Embryonic facial prominence (tissue), 1 donor: Measurements from ENCODE around the gene CENPP.

Experiments
- DNase-seq: peaks from one replicate; pipeline ENCODE4 v3.0.0-alpha.2; 2016; ENCODE audit errors: extremely low spot score

The CENPP gene

DNA sequence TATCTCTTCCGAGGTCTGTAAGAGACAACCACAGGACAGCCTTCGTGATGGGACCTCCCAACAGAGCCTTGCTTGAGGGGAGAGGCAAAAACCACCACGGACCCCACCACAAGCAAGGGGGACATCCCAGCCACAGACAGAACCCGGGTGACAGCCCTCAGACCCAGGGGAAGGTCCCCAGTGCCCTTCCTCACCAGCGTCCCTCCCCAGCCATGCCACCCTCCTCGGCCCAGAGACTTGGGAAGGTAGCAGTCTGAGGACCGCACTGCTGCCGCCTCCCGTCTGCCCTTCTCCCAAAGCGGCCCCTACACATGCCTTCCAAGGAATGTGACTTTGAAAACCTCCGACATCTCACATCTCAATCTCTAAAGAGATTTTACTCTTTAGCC is 330.8 kb downstream of the CENPP start:
- no peak for DNase-seq

DNA sequence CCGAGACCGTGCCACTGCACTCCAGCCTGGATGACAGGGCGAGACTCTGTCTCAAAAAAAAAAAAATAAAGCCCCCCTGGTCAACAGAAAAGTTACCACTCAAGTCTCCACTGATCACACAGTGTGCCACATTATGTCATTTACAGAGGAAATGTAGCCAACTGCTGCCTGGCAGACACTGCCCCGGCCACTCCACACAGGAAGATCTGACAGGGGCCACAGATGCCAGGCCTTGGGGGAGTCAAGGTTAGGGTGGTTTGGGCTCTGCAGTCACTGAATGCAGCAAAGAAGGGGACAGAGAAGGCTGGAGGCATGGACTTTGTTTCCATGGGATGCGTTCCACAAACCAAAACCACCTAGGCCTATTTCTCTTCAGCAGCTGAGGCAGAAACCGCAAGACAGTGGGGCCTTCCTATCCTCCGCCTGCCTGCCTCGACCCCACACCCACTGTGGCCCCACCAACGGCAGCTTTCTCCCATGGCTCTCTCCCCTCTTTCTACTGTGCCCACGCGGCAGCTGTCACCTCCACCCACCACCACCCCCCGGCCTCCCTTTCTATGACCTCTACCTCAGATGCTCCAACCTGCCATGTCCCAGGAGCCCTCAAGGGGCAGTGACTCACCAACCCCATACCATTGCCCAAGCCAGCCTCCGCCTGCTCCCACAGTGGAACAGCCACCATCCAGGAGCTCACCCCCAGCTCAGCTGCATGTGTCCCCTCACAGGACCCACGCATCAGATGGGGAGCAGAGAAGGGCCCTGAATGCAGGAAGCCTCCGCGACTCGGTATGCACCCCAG is 331.7 kb downstream of the CENPP start:
- DNase-seq = no peak

DNA sequence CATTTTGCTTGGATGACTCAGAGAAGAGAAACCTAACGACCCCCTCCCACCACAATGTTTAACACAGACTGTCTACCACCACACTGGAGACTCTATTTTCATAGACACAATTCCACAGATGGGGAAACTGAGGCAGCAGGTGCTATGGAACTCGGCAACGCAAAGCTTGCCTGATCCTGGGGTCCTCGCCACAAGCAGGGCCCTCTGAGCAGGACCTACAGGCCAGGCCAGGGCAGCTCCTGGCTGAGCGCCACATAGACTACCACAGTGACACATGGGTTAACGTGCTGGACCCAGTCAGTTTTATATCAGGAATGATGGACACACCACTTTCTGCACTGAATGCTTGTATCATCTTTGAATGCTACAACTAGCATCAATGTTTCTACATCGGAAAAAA is 332.4 kb downstream of the CENPP start:
- no peak for DNase-seq

DNA sequence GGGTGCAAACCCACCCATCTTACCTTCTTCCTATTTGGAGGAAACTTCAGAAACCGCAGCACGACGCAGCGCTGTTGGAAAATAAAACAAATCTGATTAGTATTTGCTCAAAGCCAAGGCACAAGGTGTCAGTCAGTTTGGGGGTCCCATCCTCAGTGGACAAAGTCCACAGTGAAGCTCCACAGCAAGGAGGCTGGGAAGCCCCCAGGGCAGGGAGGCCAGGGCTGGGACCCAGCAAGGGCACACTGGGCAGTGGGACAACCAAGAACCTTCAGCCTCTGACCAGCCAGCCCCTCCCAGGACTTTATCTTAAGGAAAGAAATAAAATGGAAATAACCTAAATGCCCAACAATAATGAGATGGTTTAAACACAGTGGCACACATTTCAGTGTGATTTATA is 332.9 kb downstream of the CENPP start:
- DNase-seq = no peak

DNA sequence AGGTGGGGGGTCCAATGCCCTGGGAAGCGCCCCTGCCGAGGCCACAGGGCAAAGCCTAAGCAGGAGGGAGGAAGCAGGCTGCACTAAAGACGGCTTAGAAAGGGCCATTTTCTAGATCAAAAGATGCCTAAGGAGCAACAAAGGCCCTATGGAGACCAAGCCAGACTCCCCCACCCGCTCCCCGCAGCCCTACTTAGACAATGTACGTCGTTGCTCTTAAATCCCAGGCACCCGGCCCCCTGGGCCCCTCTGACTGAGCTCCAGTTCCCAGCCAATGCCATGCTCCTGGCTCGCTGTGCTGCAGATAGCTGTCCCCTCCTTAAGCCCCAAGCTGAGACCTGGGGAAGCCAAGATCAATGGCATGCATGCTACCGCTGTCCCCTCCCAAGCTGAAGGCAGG is 333.8 kb downstream of the CENPP start:
- no peak for DNase-seq

DNA sequence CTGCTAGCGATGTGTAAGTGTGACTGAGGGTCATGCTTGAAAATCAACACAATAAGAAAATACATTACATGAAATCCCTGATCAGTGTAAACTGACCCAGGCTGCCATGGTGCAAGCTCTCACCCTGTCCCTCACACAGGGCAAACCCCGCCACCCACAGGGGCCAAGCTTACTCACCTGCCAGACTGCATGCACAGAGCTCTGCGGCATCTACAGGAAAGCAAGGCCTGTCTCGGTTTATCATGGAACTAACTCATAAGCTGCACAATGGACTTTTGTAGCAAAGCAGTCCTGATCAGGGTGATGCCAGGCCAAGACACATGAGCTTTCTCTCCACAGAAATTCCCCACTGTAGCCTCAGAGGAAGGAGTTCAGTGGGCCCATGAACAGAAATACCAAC is 334.5 kb downstream of the CENPP start:
- DNase-seq = no peak

DNA sequence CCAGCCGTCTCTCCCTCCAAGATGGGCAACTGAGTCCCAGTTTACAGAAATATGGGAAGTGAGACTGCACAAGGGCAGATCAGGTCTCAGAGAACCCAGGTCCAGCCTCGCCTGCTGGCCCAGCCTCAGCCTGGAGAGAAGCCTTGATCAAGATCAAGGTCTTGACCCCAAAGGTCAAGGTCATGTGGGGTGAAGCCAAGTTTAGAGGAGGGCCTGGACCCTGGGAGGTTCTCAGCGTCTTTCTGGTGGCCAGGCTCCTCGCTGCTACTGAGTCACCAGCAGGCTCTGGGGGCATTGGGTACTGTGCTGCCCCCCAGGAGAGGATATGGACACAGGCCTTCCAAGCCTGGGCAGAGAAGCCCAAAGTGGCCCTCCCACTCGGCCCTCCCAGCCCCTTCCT is 335.4 kb downstream of the CENPP start:
- DNase-seq = no peak

DNA sequence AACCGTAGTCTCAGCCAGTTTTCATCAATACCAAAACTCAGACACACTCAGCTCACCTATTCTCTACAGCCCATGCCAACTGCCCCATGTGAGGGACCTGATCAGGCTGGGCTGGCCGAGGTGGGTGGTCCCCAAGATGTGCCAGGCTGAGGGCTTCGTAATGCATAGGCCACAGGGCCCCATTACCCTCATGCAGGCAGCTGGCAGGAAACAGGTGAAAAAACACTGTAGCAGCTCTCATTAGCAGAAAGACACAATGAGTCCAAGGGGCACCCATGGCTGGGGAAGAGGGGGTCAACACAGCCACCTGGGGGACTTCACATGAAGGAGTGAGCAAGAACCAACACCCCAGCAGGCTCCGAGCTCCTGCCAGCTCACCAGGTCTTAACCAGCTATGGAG is 336.0 kb downstream of the CENPP start:
- no peak for DNase-seq

DNA sequence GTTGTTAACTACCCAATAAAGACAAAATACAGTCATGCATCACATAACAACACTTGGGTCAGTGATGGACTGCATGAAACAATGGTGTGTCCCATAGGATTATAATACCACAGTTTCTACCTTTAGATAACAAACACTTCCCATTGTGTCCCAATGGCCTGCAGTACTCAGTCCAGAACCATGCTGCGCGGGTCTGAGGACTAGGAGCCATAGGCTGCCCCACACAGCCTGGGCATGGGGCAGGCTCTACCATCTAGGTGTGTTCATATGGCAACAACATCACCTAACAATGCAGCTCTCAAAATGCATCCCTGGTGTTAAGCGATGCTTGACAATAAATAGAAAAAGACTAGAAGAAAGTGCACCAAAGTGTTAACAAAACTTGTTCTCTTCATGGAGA is 337.4 kb downstream of the CENPP start:
- DNase-seq = no peak

DNA sequence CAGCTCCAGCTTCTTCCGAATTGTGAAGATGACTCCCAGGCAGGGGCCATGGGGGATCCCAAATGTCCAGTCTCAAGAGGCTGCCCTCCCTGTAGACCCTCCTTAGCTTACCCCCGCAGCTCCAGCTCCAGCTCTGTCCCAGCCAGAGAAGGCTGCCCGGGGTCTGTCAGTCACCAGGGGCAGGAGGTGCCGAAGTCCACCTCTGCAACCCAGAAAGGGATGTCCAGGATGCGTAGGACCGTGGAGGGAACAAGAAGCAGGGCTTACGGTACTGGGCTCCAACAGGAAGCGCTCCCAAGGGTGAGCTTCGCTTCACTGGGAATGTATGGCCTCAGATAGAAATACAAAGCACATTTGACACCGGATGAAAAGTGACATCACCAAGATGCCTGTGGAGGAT is 338.2 kb downstream of the CENPP start:
- DNase-seq = no peak

DNA sequence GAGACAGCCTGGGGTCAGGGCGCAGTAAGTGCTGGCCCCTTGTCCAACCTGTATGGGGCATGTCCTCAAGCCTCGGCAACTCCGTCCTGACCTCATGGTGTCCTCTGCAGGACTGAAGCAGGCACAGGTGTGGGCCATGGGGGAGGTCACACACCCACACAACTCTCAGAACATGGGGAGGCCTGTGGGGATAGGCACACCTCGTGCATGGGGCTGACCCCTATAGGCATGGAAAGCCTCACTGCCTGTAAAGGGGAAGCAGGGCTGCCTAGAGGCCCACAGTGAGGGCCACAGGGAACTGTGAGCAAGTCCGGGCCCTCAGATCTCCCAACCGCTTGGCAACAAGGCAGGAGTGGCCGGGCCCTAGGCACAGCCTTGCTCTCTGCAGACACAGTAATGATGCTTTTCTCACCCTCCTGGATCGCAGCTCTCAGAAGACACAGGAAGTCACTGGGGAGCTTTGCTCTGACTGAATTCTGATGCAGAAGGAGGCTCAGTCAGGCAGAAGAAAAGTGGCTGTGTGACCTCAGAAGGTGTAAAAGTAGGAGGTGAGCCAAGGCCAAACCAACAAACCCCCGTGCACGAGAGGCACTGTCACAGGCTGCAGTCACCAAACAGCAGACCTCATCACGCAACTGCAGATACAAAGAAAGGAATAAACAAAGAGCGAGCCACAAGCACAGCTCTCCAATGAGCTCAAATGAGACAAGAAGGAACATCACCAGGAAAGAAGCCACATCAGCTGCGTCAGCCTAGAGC is 338.8 kb downstream of the CENPP start:
- no peak for DNase-seq

DNA sequence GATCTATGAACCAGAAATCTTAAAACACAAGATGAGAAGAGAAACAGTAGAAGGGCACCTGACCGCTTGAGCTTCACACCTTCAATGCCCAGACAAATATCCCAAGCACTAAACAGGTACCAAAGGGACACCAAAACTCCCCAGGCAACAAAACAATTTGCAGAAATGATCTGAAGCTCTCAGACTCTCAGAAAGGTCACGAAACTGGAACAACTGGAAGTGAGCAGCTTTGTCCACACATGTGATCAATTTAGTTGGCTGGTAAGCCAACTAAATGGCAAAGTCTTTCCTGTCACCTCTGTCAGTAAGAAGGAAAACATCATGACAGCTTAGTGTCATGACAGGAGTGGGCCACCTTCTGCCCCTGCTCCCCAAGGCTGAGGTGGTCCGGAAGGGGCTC is 340.1 kb downstream of the CENPP start:
- no peak for DNase-seq

DNA sequence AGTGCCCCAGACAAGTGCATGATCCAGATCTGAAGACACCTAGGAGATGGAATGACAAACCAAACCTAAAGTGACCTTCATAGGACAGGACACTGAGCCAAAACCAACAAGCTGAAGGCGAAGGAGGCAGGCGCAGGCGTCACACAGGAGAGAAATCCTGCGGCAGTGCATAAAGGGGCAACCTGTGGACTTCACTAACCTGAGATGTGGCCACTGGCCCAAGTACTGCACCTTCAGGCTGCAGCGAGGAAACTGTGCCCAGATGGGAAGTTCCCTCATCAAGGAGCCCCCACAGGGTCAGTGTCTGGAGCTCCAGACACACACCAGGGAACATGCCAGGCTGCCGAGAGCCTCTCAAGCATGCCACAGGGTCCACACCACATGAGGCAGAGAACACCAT is 340.5 kb downstream of the CENPP start:
- no peak for DNase-seq

DNA sequence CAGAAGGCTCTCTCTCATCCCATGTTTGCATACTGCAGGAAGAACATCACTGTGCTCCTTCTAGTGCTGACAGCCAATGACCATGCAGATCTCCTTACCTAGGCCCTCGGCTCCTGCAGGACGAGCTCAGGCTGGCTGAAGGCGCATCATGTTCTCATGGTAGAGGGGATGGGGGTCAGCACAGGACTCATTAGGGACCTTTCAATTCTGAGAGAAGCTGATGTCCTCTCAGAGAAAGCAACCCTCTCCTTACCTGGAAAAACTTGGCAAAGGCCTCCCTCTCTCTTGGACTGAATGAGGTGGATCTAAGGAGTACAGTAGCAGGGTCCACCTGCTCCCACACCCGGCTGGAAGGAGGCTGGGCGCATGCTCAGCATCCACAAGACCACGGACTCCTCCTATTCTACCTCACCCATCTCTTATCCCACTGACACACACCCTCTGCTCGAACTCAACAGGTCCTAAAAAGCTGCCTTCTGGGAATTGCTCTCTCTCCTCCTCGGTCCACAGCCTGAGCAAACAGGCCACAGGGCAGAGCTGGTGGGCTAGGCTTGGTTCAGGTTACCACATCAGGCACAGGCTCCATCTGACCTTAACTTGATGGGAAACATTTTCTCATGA is 341.3 kb downstream of the CENPP start:
- DNase-seq = no peak

DNA sequence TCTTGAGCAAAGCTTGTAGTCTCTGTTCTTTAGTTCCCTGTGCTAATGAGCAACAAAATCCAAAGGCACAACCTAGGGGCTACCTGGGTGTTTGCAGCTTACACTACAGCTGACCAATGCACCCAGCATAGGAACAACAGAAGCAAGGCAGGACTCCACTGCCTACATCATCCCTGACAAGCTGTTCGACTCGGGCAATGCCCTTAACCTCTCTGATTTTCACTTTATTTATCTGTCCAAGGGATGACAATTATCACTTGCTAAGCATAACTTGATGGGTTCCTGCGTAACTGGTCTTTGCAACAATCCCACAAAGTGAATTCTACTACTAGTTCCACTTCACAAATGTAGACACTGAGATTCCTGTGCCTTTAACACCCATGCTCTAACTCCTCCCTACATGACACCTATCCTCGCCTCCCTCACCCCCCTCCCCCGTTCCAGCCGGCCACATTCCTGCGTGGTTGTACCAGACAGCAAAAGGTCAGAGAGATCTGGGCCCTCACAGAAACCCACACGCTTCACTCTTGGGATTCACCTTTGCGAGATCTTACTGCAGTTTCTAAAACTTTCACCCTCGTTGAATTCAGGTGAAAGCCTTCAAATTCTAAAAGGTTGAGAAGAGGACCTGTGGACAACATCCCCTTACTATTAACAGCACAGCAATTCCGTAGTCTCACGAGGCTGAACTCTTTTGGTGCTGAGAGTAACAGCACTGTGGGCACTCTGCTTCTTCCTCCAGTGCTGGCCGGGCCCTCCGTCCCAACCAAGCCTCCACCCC is 343.2 kb downstream of the CENPP start:
- DNase-seq = no peak

DNA sequence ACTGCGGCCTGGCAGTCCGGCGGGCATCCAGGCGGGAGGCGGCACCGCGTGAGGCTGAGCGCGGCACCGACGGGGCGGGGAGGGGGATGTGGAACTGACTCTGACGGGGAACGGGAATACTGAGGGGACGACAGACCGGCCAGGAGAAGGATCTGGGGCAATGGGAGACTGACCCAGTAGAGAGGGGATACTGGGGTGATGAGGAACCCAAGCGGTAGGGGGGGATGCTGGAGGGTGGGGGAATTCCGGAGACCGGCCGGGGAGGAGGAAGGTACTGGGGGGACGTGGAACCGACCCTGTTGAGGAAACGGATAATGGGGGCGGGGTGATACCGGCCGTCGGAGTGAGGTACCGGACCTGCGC is 343.8 kb downstream of the CENPP start:
- DNase-seq = no peak
